HG02943 (cell line): ENCODE measurements around the gene SLIT1.

Source experiments
- ATAC-seq: cut with Tn5 transposase; IDR thresholded peaks from one replicate; pipeline ENCODE4 v1.9.1; 2021; ENCODE audit warnings: mild to moderate bottlenecking, low read depth, moderate library complexity; ENCODE audit not compliant: unreplicated experiment

SLIT1 gene

GRCh38 chr10:97175586-97175985 lies 10.2 kb downstream of the SLIT1 start:
- ATAC-seq, result no peak

DNA sequence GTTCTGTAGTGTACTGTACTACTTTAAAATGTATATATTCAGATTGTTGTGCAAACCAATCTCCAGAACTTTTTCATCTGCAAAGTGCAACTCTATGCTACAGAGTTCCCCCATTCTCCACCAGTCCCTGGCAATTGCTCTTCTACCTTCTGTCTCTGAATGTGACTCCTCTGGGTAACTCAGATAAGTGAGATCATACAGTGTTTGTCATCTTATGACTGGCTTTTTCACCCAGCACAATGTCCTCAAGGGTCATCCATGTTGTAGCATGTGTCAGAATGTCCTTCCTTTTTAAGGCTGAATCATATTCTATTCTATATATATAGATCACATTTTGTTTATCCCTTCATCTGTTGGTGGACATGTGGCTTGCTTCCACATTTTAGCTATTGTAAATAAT lies 10.8 kb downstream of the SLIT1 start:
- ATAC-seq, result no peak

DNA sequence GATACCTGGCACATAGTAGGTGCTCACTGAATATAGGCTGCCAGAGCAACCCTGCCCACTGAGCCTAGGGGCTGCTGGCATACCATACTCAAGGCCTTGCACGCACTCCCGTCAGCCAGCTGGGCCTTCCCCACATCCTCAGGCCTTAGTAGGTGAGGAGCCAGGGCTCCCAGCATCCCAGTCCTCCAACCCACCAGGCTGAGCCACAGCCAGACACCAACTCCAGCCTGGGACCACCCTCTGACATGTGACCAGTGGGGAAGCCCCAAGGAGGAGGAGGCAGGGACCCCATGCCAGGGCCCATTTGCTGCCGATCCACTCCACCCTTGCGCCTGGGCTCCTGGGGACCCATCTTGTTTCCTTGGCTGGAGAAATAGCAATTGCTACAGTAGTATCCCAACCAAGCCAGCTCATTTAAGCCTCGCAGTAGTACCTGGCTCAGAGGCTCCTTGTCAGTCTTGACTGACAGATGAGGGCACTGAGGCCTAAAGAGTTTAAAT lies 11.4 kb downstream of the SLIT1 start:
- ATAC-seq, result no peak

GRCh38 chr10:97173036-97173435 lies 12.7 kb downstream of the SLIT1 start:
- ATAC-seq, result no peak

DNA sequence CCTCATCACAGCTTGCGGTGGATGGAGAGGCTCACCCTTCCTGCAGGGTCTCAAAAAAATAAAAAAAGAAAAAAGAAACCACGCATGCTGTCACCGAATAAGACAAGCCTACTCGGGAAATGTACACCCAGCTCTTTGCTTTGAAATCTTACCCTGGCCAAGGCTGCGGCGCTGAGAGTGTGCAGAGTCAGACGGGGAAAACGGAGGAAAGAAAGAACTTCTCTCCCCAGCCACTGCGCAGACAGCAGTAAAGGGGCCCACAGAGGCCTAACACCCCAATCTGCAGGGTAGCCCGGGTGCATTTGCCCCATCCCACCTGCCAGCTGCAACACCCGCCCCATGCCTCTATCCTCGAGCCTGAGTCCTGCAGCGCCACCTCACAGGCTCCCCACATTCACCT lies 14.8 kb downstream of the SLIT1 start:
- ATAC-seq, result no peak

DNA sequence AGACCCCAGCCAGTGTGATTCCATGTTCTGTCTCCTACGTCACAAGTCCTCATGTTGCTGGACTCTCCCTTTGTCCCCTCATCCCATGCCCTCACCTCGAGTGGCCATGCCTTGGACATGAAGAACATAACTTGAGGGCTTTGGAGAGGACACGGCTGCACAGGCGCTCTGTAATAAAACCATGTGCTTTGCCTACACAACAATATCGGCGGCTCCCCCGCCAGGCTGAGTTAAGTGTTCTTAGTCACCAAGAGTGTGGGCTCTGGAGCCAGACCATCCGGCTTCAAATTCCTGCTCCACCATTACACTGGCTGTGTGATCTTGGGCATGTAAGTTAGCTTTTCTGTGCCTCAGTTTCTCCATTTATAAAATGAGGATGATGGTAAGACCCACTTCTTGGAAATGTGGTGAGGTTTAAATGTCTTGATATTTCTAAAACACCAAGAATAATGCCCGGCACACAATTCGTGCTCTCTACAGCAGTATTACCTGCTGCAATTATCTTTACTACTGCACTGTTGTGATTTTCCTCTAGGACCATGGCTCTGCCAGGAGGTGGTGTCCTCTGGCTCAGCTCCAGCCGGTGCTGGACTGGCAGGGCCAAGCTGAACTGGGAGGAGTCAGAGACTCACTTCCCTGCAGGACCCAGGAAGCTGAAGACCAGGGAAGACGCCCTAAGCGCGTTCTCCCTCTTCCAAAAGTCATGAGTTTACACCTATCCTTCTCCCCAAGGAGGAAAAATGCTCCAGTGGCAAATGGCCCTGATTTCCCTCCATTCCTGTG lies 15.7 kb downstream of the SLIT1 start:
- no peak for ATAC-seq

- ATAC-seq, result no peak
Observed at GRCh38 chr10:97169063-97169462, 16.7 kb downstream of the SLIT1 start.

GRCh38 chr10:97168645-97169044 lies 17.1 kb downstream of the SLIT1 start:
- ATAC-seq, result no peak

GRCh38 chr10:97165499-97165898 lies 20.3 kb downstream of the SLIT1 start:
- no peak for ATAC-seq

- no peak for ATAC-seq
Observed at GRCh38 chr10:97163781-97164501, 21.8 kb downstream of the SLIT1 start.

DNA sequence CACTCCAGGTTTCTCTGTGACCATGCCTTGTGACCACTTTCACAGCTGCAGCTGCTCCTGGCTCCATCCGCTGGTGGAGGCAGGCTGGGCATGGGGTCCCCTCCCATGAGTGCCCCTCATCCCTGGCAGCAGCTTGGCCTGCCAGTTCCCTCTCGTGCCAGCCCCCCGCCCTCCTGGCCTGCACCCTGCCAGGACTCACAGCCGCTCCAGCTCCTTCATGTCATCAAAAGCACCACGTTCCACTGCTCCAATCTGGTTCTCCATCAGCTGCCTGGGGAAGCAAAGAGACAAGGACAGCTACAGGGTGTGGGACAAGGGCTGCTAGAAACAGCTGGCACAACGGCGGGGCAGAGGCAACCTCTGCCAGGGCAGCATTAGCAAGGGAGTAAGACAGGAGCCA lies 22.6 kb downstream of the SLIT1 start:
- no peak for ATAC-seq

GRCh38 chr10:97159646-97160305 lies 26.0 kb downstream of the SLIT1 start:
- ATAC-seq, result no peak

- no peak for ATAC-seq
Observed at GRCh38 chr10:97157578-97158095, 28.1 kb downstream of the SLIT1 start.

- ATAC-seq, result no peak
Observed at GRCh38 chr10:97154781-97155180, 31.0 kb downstream of the SLIT1 start.

GRCh38 chr10:97154162-97154561 lies 31.6 kb downstream of the SLIT1 start:
- no peak for ATAC-seq

DNA sequence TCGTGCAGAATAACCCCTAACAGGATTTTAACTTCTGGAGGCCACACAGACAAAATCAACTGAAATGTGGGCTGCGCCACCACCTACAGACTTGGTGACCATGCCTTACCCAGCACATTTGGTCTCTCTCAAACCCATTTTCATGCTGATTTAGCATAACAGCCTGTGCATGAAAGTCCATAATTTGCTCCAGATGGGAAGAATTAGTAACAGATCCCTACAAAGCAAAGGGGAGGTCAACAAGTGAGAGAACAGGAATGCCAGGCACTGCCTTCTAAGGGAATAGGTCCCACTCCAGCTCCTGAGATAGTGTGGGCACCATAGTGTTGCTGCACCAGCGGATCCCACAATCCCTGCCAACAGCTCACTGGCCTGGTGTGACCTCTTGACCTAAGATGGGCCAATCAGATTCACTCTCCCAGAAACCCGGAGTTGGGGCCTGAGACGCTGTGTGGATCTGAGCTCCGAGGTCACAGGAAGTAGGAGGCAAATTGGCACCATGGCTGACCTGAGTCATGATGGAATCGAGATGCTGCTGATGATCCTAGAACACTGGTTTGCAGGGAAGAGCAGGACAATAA lies 32.4 kb downstream of the SLIT1 start:
- no peak for ATAC-seq

DNA sequence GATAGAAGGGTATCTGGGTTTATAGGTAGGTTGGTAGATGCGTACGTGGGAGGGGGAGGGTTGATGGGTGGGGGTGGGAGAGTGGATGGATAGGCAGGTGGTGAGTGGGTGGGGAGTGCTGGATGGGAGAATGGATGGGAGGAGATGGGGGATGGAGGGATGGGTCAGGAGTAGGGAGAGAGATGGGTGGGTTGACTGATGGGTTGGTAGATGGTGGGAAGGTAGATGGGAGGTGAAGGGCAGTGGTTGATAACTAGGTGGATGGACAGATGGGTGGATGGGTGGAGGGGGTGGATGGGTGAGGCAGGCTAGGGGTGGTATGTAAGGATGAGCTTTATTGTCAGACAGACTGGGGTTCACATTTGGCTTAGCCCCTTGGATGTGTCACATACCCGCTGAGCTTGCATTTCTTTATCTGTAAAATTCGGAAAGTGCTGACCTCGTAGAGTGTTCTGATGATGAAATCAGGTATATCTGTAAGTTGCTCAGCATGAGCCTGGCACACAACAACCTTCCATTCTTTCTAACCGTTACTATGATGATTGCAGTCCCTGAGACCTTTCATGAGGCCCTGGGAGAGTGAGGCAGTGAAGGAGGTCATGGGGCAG lies 34.3 kb downstream of the SLIT1 start:
- no peak for ATAC-seq

DNA sequence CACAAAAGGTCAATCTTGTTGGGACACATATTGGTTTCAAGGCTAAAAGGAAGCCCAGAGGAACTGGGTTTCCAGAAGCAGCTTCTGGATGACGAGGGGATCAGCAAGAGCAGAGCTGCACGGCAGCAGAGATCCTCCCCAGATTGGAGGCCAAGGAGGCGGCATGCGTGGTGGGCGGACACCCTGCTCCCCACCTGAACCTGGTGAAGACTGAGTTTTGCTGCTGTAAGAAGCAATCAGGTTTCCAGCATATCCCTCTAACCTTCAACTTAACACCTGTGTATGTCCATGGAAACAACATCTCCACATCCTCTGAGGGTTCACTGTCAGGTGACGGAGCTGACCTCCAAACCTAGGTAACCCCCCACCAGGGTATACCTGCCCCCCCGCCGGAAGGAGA lies 35.1 kb downstream of the SLIT1 start:
- ATAC-seq, result no peak

GRCh38 chr10:97150013-97150595 lies 35.7 kb downstream of the SLIT1 start:
- ATAC-seq, result no peak

GRCh38 chr10:97149079-97149531 lies 36.7 kb downstream of the SLIT1 start:
- ATAC-seq, result no peak
